Measurements from ENCODE around the gene SLC10A2.

The SLC10A2 gene

DNA sequence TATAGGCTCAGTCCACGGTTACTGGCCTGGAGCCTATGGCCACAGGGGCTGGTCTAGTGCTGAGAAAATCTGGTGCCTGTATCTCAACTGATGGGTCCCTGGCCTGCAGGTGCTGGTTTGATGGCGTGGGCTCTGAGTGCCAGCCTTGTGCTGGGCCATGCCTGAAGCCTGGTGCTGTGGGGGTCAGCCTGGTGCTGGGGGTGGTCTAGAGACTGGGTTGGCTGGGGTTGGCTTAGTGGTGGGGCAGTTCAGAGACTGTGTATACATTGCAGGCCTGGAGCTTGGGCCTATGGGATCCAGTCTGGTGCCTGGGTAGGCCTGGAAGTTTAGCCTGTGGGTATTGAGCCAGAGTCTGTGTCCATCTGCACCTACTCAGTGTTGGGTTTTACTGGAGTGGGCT is 36.4 kb downstream of the SLC10A2 start:
- TF ChIP-seq, protein P1, sequence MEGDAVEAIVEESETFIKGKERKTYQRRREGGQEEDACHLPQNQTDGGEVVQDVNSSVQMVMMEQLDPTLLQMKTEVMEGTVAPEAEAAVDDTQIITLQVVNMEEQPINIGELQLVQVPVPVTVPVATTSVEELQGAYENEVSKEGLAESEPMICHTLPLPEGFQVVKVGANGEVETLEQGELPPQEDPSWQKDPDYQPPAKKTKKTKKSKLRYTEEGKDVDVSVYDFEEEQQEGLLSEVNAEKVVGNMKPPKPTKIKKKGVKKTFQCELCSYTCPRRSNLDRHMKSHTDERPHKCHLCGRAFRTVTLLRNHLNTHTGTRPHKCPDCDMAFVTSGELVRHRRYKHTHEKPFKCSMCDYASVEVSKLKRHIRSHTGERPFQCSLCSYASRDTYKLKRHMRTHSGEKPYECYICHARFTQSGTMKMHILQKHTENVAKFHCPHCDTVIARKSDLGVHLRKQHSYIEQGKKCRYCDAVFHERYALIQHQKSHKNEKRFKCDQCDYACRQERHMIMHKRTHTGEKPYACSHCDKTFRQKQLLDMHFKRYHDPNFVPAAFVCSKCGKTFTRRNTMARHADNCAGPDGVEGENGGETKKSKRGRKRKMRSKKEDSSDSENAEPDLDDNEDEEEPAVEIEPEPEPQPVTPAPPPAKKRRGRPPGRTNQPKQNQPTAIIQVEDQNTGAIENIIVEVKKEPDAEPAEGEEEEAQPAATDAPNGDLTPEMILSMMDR (IDR thresholded peaks at IDR 0.05; ENCODE audit: low read depth, low read length), result no peak
- no peak overlapping the region for H3K4me3 ChIP-seq (ENCODE audit: low read depth, low read length)

DNA sequence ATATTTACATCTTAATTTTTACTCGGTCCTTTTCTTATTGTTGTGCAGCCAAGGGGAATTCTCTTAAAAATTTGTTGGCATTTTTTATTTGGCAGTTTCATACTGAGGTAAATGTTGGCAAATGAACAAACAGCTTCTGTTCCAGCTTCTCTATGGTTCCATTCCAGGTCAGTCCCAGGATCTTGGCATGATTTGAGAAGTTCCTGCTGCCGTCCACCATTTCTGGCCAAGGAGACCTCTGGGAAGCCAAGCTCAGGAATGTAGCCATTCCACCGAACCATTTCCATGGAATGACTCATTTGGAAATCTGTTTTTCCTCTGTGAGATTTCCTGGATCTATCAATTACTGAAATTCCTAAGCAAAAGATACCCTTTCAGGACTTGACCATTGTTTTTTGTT is 43.9 kb downstream of the SLC10A2 start:
- H3K4me3 ChIP-seq (ENCODE audit: low read depth, low read length), result no peak overlapping the region
- TF ChIP-seq, protein P1 (IDR thresholded peaks at IDR 0.05; ENCODE audit: low read depth, low read length), result no peak

DNA sequence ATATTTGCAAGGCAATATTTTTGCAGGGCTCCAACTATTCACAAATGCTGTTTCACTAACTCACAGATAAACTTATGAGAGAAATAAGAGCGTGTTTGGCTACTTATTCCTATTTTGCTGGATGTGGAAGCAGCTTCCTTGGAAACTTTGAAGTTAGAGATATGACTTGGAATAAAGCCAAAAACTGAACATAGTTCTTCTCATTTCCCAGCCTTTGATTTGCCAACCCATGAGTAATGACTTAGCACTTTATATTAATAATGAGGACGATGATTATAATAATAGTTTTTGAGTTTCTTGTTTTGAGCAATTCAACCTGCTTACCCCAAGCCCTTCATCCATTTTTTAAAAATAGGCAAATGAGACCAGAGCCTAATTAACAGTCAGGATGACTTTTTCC is 47.7 kb downstream of the SLC10A2 start:
- TF ChIP-seq, protein P1 (IDR thresholded peaks at IDR 0.05; ENCODE audit: low read depth, low read length), result no peak
- no peak overlapping the region for H3K4me3 ChIP-seq (ENCODE audit: low read depth, low read length)

DNA sequence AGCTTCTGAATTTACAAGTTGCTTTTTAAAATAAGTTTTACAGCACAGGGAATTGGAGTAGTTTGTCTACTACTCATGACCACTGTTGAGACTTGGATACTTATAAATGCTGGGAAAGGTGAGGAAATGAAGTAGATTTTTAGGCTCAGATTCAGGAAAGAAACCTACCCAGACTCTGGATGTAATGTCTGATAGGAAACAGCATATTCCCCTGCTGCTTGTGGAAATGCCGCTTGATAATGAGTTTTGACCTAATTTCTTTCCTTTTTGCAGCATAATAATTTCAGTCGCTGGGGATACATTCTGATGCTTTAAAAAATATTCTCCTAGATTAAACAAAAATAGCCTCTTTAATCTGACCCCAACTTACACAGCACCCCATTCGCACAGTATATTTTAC is 53.6 kb downstream of the SLC10A2 start:
- H3K4me3 ChIP-seq (ENCODE audit: low read depth, low read length), result no peak overlapping the region
- TF ChIP-seq, protein P1 (IDR thresholded peaks at IDR 0.05; ENCODE audit: low read depth, low read length), result no peak

DNA sequence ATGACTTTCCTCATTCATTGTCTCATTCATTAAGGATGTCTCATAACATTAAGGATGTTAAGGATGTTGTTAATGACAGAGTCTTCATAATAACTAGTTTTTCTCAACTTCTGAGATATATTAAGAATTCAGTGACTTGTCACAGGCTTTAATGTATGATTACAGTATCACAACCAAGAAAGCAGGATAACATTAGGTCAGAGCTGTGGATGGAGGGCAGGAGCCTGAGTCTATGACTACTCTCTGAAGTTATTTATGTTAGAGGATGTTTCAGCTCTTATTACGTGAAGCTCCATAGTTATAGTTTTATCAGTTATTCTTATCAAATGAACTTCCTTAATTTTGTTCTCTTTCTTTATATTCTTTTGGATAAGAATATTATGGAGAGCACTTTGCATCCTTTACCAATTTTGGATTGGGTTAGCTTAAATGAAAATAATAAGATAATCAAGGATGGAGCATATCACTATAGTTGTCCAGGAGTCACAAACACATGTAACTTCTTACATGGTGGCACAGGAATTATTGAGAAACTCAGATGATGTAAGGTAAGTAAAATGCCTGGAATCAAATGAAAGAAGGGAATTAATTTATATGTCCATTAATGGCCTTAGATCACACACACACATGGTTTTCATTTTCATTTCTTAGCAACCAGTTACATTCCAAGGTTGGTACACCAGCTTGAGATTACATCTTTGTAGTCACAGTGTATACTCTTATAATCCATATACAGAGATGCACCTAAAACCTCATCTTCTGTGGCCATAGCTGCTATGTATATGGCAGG is 57.0 kb downstream of the SLC10A2 start:
- TF ChIP-seq, protein P1 (IDR thresholded peaks at IDR 0.05; ENCODE audit: low read depth, low read length), result no peak
- H3K4me3 ChIP-seq (ENCODE audit: low read depth, low read length), result no peak overlapping the region

DNA sequence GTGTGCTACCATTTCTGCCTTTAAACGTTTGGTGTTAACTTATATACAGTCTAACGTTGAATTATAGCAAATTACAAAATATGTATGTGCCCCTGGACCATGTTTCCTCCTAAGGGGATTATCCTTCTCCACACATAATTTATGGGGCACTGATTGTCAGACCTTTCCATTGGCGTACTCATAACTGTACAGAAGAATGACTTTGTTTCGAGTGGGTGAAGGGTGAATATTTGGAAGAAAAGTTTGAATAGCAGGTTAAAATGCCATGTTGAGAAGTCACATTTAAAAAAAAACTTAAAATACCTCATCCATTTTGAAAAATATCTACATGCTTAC is 58.8 kb downstream of the SLC10A2 start:
- no peak overlapping the region for H3K4me3 ChIP-seq (ENCODE audit: low read depth, low read length)
- TF ChIP-seq, protein P1 (IDR thresholded peaks at IDR 0.05; ENCODE audit: low read depth, low read length), result no peak

DNA sequence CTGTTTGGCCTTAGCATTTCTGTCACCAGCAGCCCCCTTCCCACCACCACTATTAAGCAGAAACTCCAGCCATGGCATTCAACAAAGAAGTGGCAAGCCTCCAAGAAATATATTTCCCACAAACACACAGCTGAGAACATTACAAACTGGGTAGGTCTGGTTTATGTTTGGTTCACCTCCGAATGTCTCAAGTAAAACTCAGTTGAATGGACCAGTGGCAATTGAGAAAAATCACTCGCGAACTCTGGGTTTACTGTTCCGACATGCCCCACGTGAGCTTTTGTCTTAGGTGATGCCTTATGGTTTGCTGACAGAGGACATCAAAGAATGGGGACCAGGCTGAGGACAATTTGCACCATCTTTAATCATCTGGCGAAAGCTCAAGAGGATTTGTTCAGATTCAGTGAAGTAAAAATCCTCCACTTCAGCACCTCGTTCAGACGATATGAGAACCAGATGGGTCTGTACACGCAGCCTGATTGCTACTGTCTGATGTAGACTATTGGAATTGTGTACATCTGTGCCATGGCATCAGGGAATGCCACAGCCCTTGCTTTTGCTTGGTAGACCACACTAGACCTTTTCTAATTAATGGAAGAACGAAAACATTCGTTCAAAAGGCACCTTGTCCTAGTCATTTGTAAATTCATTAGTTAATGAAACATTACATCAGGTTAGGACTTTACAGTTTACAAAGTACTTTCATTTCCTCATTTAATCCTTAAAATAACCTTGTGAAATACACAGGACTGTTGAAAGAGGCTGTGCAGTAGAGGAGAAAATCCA is 59.4 kb downstream of the SLC10A2 start:
- TF ChIP-seq, protein P1 (IDR thresholded peaks at IDR 0.05; ENCODE audit: low read depth, low read length), result no peak
- no peak overlapping the region for H3K4me3 ChIP-seq (ENCODE audit: low read depth, low read length)
